ENCODE results near the gene NDUFAF7. TPM values are rescaled to one million over a fixed set of nuclear protein-coding genes. Genes with fewer than 3 reads are reported as not detected.
A peak's percentile ranks its signal among the peaks of the same experiment; 100 is the strongest.

The NDUFAF7 gene
- total RNA-seq, 1 donor from 2014 or later, result 22.4 TPM

DNA sequence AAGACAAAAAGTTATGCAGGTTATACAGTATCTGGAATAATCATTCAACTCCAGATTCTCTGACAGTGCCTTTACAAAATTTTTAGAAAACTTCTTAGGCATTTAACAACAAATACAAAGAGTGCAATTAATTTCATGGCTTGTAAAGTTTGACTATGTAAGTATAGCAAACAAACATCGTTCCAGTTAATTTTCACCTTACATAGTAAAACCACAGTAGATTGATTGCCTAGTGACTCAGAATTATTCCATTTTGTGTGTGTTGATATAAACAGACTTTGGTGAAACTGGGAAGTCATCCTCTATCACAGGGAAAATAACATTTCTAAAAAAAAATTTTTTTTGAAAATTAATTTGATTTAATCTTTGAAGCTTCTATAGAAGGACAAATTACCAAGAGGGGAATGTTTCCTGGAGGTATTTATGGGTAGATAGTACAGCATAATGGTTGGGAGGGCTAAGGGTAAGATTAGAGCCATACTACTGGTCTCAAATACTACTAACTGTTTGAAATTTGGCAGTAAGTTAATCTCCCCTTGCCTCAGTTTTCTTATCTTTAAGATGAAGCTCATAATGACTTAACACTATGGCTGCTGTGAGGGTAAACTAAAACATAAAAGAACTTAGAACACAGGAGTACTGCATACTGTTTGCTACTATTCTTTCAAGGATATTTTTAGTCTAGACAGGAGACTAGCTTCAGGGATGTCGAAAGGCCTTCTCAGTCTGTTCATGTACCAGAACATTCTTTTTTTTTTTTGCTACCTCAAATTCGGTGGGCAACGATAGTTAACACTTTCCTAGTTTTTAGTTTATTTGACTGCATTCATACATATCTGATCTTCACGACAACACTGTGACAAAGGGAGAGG, 19.6 kb downstream of the NDUFAF7 start:
- Mint-ChIP-seq H3K4me1 (no peaks in the 10 kb centered on the region), H3K27ac (no peak overlapping the region), H3K4me3 (no peak overlapping the region), H3K27me3 (no peaks in the 10 kb centered on the region), H3K9me3 (no peaks in the 10 kb centered on the region), H3K36me3 (ENCODE audit: low read depth) (peaks cover 80% of the 10 kb centered on the region)
- CTCF ChIA-PET, result no interaction called here
- POLR2A ChIA-PET, result no interaction called here
- ATAC-seq (ENCODE audit: low read depth) (no peak), DNase-seq (no peak)
- intact Hi-C loops (cut with micrococcal nuclease), result no loop called here
- TF ChIP-seq, protein P1, sequence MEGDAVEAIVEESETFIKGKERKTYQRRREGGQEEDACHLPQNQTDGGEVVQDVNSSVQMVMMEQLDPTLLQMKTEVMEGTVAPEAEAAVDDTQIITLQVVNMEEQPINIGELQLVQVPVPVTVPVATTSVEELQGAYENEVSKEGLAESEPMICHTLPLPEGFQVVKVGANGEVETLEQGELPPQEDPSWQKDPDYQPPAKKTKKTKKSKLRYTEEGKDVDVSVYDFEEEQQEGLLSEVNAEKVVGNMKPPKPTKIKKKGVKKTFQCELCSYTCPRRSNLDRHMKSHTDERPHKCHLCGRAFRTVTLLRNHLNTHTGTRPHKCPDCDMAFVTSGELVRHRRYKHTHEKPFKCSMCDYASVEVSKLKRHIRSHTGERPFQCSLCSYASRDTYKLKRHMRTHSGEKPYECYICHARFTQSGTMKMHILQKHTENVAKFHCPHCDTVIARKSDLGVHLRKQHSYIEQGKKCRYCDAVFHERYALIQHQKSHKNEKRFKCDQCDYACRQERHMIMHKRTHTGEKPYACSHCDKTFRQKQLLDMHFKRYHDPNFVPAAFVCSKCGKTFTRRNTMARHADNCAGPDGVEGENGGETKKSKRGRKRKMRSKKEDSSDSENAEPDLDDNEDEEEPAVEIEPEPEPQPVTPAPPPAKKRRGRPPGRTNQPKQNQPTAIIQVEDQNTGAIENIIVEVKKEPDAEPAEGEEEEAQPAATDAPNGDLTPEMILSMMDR (IDR thresholded peaks at IDR 0.05), result no peak

DNA sequence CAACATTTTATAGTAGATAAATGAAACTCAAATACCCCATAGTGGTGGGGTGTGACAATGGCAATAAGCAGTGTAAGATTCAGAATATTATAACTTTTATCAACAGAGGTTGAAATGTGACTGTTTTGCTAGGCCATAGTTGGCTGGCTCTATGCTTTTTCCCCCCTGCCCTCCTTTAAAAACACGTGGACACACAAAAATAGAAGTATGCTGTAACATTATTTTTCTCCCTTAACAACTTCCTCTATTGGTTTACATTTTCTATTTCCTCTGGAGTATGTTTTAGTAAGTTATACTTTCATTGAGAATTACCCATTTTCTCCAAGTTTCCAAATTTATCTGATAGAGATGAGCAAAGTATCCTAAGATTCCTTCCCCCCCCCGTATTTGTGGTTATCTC, 31.1 kb downstream of the NDUFAF7 start:
- Mint-ChIP-seq H3K9me3 (no peaks in the 10 kb centered on the region), H3K27ac (peak overlapping the region; percentile 16), H3K4me1 (peaks cover 21% of the 10 kb centered on the region), H3K36me3 (ENCODE audit: low read depth) (peaks cover 54% of the 10 kb centered on the region), H3K4me3 (peak overlapping the region; percentile 26), H3K27me3 (no peaks in the 10 kb centered on the region)
- TF ChIP-seq, protein P1 (IDR thresholded peaks at IDR 0.05), result no peak
- DNase-seq, result no peak
- CTCF ChIA-PET, result no interaction called here
- POLR2A ChIA-PET, result interaction anchor here (0.9 kb wide), 1 partner anchor 31 kb away, joined by 4 read pairs; the partner anchor contains the start of genes CEBPZ and NDUFAF7
- intact Hi-C loops (cut with micrococcal nuclease), result loop anchor here (5.0 kb wide), 1 partner anchor 380 kb away; no protein-coding TSS in a partner anchor
- no peak for ATAC-seq (ENCODE audit: low read depth)

DNA sequence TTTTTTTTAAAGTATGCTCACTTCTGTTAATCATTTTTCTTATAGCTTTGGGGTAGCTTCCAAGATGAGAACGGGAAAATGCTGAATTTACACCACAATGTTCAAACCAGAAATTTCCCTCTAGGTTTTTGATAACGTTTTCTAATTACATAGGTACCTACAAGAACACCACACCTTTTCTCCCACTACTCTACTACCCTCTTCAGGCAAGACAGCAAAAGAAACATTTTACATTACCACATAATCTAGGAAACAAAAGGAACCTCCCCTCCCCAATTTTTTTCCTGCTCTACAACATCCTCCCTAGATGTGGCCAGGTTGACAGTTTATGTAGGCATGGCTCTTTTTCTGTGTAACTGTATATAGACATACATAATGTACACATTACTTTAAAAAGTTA, 32.4 kb downstream of the NDUFAF7 start:
- intact Hi-C loops (cut with micrococcal nuclease), result loop anchor here (5.0 kb wide), 1 partner anchor 382 kb away; no protein-coding TSS in a partner anchor
- ChIA-PET POLR2A (no interaction called here), CTCF (no interaction called here)
- Mint-ChIP-seq H3K4me3 (no peak overlapping the region), H3K27ac (no peak overlapping the region), H3K9me3 (no peaks in the 10 kb centered on the region), H3K4me1 (peaks cover 21% of the 10 kb centered on the region), H3K36me3 (ENCODE audit: low read depth) (peaks cover 54% of the 10 kb centered on the region), H3K27me3 (no peaks in the 10 kb centered on the region)
- ATAC-seq (ENCODE audit: low read depth) (no peak), DNase-seq (no peak)
- TF ChIP-seq, protein P1 (IDR thresholded peaks at IDR 0.05), result no peak

DNA sequence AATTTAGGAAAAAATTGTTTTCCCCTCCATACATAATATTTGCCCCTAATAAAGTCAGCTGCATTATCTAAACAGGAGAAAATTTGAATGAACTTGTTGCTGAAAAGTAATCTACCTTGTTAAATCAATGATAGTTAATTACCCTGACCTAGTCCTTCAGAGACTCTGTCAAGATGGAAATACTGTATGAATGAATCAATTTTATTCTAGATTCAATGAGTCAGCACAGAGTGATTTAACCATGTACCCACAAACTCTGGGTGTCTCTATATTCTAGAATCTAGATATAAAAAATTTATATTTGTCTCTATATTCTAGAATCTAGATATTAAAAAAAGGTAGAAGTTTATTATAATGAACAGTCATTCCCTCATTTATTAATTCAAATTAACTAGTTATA, 36.2 kb downstream of the NDUFAF7 start:
- no peak overlapping the region for H3K4me3 Mint-ChIP-seq
- H3K27ac Mint-ChIP-seq, result no peak overlapping the region
- H3K9me3 Mint-ChIP-seq, result no peaks in the 10 kb centered on the region
- peaks cover 13% of the 10 kb centered on the region for H3K4me1 Mint-ChIP-seq
- intact Hi-C loops (cut with micrococcal nuclease), result no loop called here
- CTCF ChIA-PET, result no interaction called here
- ATAC-seq (ENCODE audit: low read depth) (no peak), DNase-seq (no peak)
- POLR2A ChIA-PET, result interaction anchor here (0.5 kb wide), 1 partner anchor 96 kb away, joined by 3 read pairs; no protein-coding TSS in a partner anchor
- TF ChIP-seq, protein P1 (IDR thresholded peaks at IDR 0.05), result no peak
- H3K36me3 Mint-ChIP-seq (ENCODE audit: low read depth), result peaks cover 63% of the 10 kb centered on the region
- H3K27me3 Mint-ChIP-seq, result no peaks in the 10 kb centered on the region

DNA sequence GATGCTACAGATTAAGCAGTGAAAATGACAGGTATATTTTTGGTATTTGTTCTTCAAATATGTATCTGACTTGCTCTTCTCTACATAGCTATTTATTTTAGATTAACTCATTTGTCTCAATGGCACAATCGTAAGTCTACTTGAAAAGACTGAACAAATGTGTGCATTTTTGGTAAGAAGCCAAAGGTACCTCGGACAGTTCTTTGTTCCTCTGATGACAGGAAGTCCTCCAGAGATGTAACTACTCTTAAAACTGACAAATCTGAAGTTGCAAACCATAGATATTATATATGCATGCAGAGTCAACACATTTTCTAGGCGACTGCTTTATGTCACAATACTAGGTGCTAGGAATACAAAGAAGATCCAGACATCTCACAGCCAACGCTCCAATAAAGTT, 36.7 kb downstream of the NDUFAF7 start:
- TF ChIP-seq, protein P1 (IDR thresholded peaks at IDR 0.05), result no peak
- no peak for DNase-seq
- ChIA-PET CTCF (interaction anchor here (1.0 kb wide), 1 partner anchor 128 kb away, joined by 3 read pairs; no protein-coding TSS in a partner anchor), POLR2A (interaction anchor here (0.5 kb wide), 1 partner anchor 95 kb away, joined by 3 read pairs; no protein-coding TSS in a partner anchor)
- Mint-ChIP-seq H3K27ac (no peak overlapping the region), H3K4me1 (peaks cover 9% of the 10 kb centered on the region), H3K9me3 (no peaks in the 10 kb centered on the region), H3K4me3 (no peak overlapping the region), H3K36me3 (ENCODE audit: low read depth) (peaks cover 64% of the 10 kb centered on the region), H3K27me3 (no peaks in the 10 kb centered on the region)
- no peak for ATAC-seq (ENCODE audit: low read depth)
- intact Hi-C loops (cut with micrococcal nuclease), result no loop called here

All from activated B cell treated with CpG ODN at 0.5 μM for 24 hours (primary cell).